ENCODE measurements around the gene ABHD6. TPM values are rescaled to one million over a fixed set of nuclear protein-coding genes. Genes with fewer than 3 reads are reported as not detected.

The ABHD6 gene
- total and polyA plus RNA-seq, 7 donors: 1.7 to 7.2 (median 5.0) TPM

DNA sequence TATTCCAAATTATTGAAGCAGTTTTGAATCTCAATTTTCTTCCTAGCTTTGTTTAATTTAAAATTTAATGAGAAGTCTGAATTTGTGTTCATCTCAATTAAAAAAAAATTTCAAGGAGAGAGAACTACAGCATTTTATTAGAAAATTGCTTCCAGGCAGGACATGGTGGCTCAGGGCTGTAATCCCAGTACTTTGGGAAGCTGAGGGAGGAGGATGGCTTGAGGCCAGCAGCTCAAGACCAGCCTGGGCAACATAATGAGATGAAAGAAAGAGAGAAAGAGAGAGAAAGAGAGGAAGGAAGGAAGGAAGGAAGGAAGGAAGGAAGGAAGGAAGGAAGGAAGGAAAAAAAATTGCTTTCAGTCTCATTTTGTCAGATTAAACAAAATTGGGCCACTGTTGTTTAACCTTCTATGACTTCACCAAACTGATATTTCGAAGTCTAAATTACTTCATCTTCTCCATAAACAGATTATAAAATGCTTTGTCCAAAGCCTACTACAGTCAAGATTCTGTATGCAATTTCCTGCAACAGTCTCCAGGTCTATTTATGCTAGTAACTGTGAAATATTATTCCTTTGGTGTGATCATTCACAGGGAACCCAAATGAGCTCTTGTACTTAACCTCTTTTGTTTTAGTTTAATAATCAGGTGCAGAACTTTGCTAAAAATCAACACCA, 6.6 kb upstream of the ABHD6 start:
- H3K4me1 ChIP-seq: no peaks in the 10 kb centered on the region
- no peaks in the 10 kb centered on the region for H3K36me3 ChIP-seq (ENCODE audit: insufficient read depth in 1 of 2, low read depth in 1 of 2)
- no peak overlapping the region for H3K4me3 ChIP-seq
- TF ChIP-seq, protein P1, sequence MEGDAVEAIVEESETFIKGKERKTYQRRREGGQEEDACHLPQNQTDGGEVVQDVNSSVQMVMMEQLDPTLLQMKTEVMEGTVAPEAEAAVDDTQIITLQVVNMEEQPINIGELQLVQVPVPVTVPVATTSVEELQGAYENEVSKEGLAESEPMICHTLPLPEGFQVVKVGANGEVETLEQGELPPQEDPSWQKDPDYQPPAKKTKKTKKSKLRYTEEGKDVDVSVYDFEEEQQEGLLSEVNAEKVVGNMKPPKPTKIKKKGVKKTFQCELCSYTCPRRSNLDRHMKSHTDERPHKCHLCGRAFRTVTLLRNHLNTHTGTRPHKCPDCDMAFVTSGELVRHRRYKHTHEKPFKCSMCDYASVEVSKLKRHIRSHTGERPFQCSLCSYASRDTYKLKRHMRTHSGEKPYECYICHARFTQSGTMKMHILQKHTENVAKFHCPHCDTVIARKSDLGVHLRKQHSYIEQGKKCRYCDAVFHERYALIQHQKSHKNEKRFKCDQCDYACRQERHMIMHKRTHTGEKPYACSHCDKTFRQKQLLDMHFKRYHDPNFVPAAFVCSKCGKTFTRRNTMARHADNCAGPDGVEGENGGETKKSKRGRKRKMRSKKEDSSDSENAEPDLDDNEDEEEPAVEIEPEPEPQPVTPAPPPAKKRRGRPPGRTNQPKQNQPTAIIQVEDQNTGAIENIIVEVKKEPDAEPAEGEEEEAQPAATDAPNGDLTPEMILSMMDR (IDR thresholded peaks at IDR 0.05): no peak
- no peak for DNase-seq
- WGBS, 3 donors: 0 to 56% (median 33%) methylated on average over 1 of the region's 1 CpG
- no peak overlapping the region for H3K27ac ChIP-seq
- no peaks in the 10 kb centered on the region for H3K9me3 ChIP-seq
- H3K27me3 ChIP-seq (ENCODE audit: insufficient read depth in 3 of 3, low read length in 2 of 3): peaks cover 0 to 3% (median 0%) of the 10 kb centered on the region in 3 donors
- ATAC-seq: no peak
- intact Hi-C loops (cut with DNase I): loop anchor here in 1 of 2 donors (10.0 kb wide), 1 partner anchor 576 kb away; no protein-coding TSS in a partner anchor

- peaks cover 0 to 3% (median 0%) of the 10 kb centered on the region in 3 donors for H3K27me3 ChIP-seq (ENCODE audit: insufficient read depth in 3 of 3, low read length in 2 of 3)
- no peak for ATAC-seq
- no peak overlapping the region for H3K27ac ChIP-seq
- intact Hi-C loops (cut with DNase I): loop anchor here in 1 of 2 donors (10.0 kb wide), 1 partner anchor 577 kb away; no protein-coding TSS in a partner anchor
- TF ChIP-seq, protein P1 (IDR thresholded peaks at IDR 0.05): no peak
- no peaks in the 10 kb centered on the region for H3K36me3 ChIP-seq (ENCODE audit: insufficient read depth in 1 of 2, low read depth in 1 of 2)
- whole genome bisulfite sequencing, 3 donors: 10 to 18% (median 13%) methylated on average over 2 of the region's 2 CpGs
- no peaks in the 10 kb centered on the region for H3K9me3 ChIP-seq
- DNase-seq: no peak
- peaks cover 3% of the 10 kb centered on the region for H3K4me1 ChIP-seq
- H3K4me3 ChIP-seq: no peak overlapping the region
Observed at GRCh38 chr3:58231666-58232065, 5.9 kb upstream of the ABHD6 start.

DNA sequence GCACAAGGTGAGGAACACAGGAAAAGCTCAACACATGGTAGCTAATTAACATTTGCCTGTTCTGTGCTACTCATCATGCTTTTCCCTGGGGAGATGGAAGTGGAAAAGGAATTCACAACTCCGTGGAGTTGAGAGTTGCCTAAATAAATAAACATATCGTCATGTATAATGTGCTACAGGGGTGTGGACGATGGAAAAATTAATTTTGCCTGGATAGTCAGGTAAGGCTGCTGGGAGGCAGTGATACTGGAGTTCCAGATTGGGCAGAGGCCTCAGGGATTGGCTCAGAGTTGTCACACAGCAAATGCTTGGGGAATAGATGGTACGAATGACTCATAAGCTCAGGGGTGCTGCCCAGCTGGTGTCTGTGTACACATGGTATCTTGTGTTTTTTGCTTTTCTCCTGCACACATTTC, 3.1 kb upstream of the ABHD6 start:
- Histone ChIP-seq H3K27me3 (ENCODE audit: insufficient read depth in 3 of 3, low read length in 2 of 3) (peaks cover 0 to 3% (median 0%) of the 10 kb centered on the region in 3 donors), H3K4me1 (peaks cover 14% of the 10 kb centered on the region), H3K27ac (no peak overlapping the region), H3K4me3 (no peak overlapping the region), H3K9me3 (no peaks in the 10 kb centered on the region), H3K36me3 (ENCODE audit: insufficient read depth in 1 of 2, low read depth in 1 of 2) (no peaks in the 10 kb centered on the region)
- no peak for ATAC-seq
- TF ChIP-seq, protein P1 (IDR thresholded peaks at IDR 0.05): no peak
- 40 to 47% (median 45%) methylated on average over 4 of the region's 4 CpGs for WGBS, 3 donors
- intact Hi-C loops (cut with DNase I): loop anchor here in 1 of 2 donors (10.0 kb wide), 1 partner anchor 580 kb away; no protein-coding TSS in a partner anchor
- DNase-seq: no peak

GRCh38 chr3:58235970-58236369, 1.6 kb upstream of the ABHD6 start:
- ATAC-seq (no peak), DNase-seq (no peak)
- Histone ChIP-seq H3K4me3 (no peak overlapping the region), H3K27ac (no peak overlapping the region), H3K27me3 (ENCODE audit: insufficient read depth in 3 of 3, low read length in 2 of 3) (no peaks in the 10 kb centered on the region), H3K36me3 (ENCODE audit: insufficient read depth in 1 of 2, low read depth in 1 of 2) (no peaks in the 10 kb centered on the region), H3K4me1 (peaks cover 14% of the 10 kb centered on the region), H3K9me3 (no peaks in the 10 kb centered on the region)
- TF ChIP-seq, protein P1 (IDR thresholded peaks at IDR 0.05): no peak
- intact Hi-C loops (cut with DNase I): loop anchor here (2.0 to 10.0 kb wide), 3 partner anchors 63 to 581 kb away; no protein-coding TSS in a partner anchor
- 70 to 76% (median 71%) methylated on average over 4 of the region's 4 CpGs for WGBS, 3 donors
